Cardiac muscle cell (in vitro differentiated cells and primary cell): ENCODE data around the gene PRR36. TPM values are rescaled to one million over a fixed set of nuclear protein-coding genes. Genes with fewer than 3 reads are reported as not detected.

ENCODE experiments used
- DNase-seq, 2 donors: peaks; one replicate each; pipeline versions ENCODE4 v3.0.0 to v3.0.0-alpha.2; 2010 to 2017; ENCODE audit warnings: low read depth in 1 of 2, low spot score in 1 of 2
- H3K27ac ChIP-seq: fragments of 200-600 bp; sonication (generic); 2 replicates; pipeline ENCODE4 v1.5.1; 2016
- H3K27me3 ChIP-seq: fragments of 200-600 bp; sonication (generic); 2 replicates; pipeline ENCODE4 v1.6.0; 2016; ENCODE audit warnings: control low read depth
- H3K36me3 ChIP-seq: fragments of 200-600 bp; sonication (generic); 2 replicates; pipeline ENCODE4 v1.5.1; 2016; ENCODE audit warnings: control low read depth
- H3K4me1 ChIP-seq: fragments of 200-600 bp; sonication (generic); 2 replicates; pipeline ENCODE4 v1.8.1; 2017; ENCODE audit warnings: low read depth, mild to moderate bottlenecking, mixed run types
- H3K4me3 ChIP-seq: fragments of 200-600 bp; sonication (generic); 2 replicates; pipeline ENCODE4 v1.5.1; 2016; ENCODE audit warnings: mild to moderate bottlenecking
- H3K9me3 ChIP-seq: fragments of 200-600 bp; sonication (generic); 2 replicates; pipeline ENCODE4 v1.5.1; 2017; ENCODE audit warnings: low read depth, mild to moderate bottlenecking, control low read depth
- polyA plus RNA-seq: library from polyadenylated mRNA; unstranded; fragments of >200 nt; fragmentation: Nextera tagmentation; extraction: Ambion mirVana; gene quantifications from 2 replicates; pipeline ENCODE4 v1.2.1, GENCODE V29; 2016
- total RNA-seq: library from RNA; depleted of rRNA; stranded (reverse); fragments of >200 nt; gene quantifications from 2 replicates; pipeline ENCODE4 v1.2.3, GENCODE V29; 2016
- TF ChIP-seq, protein P1 (sequence below): IDR thresholded peaks from 2 replicates; pipeline ENCODE4 v1.5.1; 2012; ENCODE audit warnings: low read depth, mild to moderate bottlenecking, low read length

Gene PRR36
- total and polyA plus RNA-seq, 2 experiments from 2014 or later: 6.1 to 6.2 TPM

DNA sequence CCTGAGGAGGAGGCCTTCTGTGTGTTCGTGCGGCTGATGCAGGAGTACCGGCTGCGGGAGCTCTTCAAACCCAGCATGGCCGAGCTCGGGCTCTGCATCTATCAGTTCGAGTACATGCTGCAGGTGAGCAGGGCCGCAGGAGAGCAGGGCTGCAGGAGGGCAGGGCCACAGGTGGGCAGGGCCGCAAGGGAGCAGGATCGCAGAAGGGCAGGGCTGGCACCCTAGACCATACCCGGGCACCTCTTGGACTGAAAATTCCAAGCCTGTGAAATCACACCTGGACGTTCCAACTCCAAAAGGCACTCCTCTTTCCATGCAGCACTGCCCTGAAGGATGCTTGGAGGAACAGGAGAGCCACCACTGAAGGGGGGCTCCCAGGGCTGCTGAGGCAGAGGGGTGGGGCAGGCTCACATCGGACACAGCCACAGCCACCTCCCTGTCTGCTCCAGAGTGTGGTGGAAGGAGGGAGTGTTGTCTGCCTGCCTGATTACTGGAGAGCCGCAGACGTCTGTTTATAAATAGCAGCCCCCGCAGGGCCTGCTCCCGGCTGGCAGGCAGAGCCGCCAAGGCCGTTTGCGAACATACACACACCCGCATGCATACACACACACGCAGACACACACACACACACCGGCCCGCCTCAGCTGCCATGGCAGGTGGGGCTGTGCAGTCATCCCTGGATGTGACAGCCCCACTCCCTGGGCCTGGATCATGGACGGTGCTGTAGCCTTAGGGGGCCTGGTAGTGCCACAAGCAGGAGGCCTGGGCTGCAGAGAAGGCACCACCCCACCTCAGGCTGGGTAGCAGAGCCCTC lies 24.0 kb downstream of the PRR36 start:
- peak overlapping the region; percentile 65 for H3K27ac ChIP-seq
- H3K9me3 ChIP-seq: no peaks in the 10 kb centered on the region
- H3K27me3 ChIP-seq: no peaks in the 10 kb centered on the region
- no peak overlapping the region for H3K4me3 ChIP-seq
- TF ChIP-seq, protein P1, sequence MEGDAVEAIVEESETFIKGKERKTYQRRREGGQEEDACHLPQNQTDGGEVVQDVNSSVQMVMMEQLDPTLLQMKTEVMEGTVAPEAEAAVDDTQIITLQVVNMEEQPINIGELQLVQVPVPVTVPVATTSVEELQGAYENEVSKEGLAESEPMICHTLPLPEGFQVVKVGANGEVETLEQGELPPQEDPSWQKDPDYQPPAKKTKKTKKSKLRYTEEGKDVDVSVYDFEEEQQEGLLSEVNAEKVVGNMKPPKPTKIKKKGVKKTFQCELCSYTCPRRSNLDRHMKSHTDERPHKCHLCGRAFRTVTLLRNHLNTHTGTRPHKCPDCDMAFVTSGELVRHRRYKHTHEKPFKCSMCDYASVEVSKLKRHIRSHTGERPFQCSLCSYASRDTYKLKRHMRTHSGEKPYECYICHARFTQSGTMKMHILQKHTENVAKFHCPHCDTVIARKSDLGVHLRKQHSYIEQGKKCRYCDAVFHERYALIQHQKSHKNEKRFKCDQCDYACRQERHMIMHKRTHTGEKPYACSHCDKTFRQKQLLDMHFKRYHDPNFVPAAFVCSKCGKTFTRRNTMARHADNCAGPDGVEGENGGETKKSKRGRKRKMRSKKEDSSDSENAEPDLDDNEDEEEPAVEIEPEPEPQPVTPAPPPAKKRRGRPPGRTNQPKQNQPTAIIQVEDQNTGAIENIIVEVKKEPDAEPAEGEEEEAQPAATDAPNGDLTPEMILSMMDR: no peak
- peak in 1 of 2 donors; percentile 82 for DNase-seq
- H3K4me1 ChIP-seq: peaks cover 20% of the 10 kb centered on the region
- no peaks in the 10 kb centered on the region for H3K36me3 ChIP-seq

DNA sequence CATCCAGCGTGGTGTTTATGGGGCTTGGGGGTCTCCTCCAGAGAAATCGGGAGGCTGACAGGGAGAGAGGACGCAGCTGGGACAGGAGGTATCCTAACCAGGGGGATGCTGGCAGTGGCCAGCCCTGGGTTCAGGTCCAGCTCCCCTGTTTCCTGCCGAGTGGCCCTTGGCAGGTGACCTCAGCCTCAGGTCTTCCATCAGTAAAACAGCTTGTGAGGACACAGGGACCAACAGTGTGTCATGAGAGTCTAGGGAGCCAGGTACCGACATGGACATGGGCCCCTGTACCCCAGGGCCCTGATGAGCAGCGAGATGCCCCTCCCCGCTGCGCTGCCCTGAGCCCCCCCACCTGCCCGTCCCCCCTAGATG lies 24.6 kb downstream of the PRR36 start:
- Histone ChIP-seq H3K4me3 (no peak overlapping the region), H3K36me3 (no peaks in the 10 kb centered on the region), H3K9me3 (no peaks in the 10 kb centered on the region), H3K27me3 (no peaks in the 10 kb centered on the region), H3K27ac (peak overlapping the region; percentile 65), H3K4me1 (peaks cover 26% of the 10 kb centered on the region)
- DNase-seq: no peak
- TF ChIP-seq, protein P1: no peak

DNA sequence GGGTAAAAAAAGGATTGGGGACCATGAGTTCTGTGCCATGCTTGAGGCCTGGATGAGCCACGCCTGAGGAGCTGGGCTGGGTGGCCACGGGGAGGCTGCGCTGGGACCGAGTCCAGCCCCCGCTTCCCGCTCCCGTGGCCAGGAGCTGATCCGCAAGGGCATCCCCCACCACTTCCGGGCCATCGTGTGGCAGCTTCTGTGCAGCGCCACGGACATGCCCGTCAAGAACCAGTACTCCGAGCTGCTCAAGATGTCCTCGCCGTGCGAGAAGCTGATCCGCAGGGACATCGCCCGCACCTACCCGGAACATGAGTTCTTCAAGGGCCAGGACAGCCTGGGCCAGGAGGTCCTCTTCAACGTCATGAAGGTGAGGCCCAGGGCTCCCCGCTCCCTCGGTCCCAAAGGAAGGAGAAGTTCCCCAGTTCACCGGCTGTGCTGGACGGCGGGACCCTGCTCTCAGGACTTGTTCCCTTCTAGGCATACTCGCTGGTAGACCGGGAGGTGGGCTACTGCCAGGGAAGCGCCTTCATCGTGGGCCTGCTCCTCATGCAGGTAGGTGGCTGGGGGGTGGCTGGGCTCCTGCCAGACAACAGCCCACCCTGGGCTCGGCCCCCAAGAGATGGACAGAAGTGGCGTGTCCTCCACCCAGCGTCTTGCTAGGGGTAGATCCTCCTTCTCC lies 25.3 kb downstream of the PRR36 start:
- Histone ChIP-seq H3K4me1 (peaks cover 28% of the 10 kb centered on the region), H3K4me3 (no peak overlapping the region), H3K27me3 (no peaks in the 10 kb centered on the region), H3K9me3 (no peaks in the 10 kb centered on the region), H3K27ac (no peak overlapping the region), H3K36me3 (no peaks in the 10 kb centered on the region)
- DNase-seq: no peak
- TF ChIP-seq, protein P1: no peak

DNA sequence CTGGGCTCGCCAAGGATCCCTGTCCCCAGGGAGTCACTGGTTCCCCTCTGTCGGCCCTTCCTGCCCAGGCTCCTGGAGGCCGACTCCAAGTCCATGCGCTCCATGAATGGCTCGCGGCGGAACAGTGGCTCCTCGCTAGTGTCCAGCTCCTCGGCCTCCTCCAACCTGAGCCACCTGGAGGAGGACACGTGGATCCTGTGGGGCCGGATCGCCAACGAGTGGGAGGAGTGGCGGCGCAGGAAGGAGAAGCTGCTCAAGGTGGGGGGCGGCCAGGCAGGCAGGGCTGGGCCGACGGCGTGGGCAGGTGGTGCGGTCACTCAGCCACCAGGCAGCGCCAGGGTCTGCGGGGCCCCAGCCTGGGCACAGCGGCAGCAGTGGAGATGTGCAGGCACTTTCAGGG lies 26.5 kb downstream of the PRR36 start:
- Histone ChIP-seq H3K36me3 (no peaks in the 10 kb centered on the region), H3K27ac (no peak overlapping the region), H3K27me3 (no peaks in the 10 kb centered on the region), H3K4me3 (no peak overlapping the region), H3K4me1 (peaks cover 25% of the 10 kb centered on the region), H3K9me3 (no peaks in the 10 kb centered on the region)
- DNase-seq: no peak
- TF ChIP-seq, protein P1: no peak

DNA sequence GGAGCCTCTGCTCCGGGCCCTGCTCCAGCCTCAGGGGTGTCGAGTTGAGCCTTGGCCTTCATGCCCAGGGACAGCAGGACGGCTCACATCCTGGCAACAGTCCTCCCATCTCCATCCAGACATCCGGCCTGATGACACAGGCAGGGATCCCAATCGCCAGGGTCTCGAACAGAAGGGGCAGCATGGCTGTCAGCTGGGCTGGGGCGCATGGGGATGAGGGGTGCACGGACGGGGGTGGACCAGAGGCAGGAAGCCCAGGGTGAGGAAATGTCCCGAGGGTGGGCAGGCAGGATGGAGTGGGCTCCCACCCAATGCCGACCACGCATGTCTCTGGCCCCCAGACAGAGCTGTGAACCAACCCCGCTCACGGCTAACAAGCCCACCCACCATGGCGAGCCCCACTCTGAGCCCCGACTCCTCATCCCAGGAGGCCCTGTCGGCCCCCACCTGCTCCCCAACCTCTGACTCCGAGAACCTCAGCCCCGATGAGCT lies 28.0 kb downstream of the PRR36 start:
- peaks cover 25% of the 10 kb centered on the region for H3K4me1 ChIP-seq
- no peak overlapping the region for H3K27ac ChIP-seq
- H3K36me3 ChIP-seq: no peaks in the 10 kb centered on the region
- DNase-seq: no peak
- no peaks in the 10 kb centered on the region for H3K27me3 ChIP-seq
- TF ChIP-seq, protein P1: no peak
- H3K9me3 ChIP-seq: no peaks in the 10 kb centered on the region
- H3K4me3 ChIP-seq: no peak overlapping the region
